GM12878 (cell line): ENCODE measurements around the gene ZNF761. TPM values are rescaled to one million over a fixed set of nuclear protein-coding genes. Genes with fewer than 3 reads are reported as not detected.

Experiments used
- ATAC-seq: fragments of 200-7000 bp; cut with Tn5 transposase; 3 replicates; pipeline ENCODE4 v1.9.1; 2020; ENCODE audit warnings: mild to moderate bottlenecking, moderate library complexity
- BruUV-seq: library from RNA; stranded (reverse); fragments of 400-500 nt; replicated peaks from 2 replicates; lab custom pipeline; 2021; lab: Mats Ljungman, UMichigan
- CTCF ChIA-PET: fragments of 300-600 bp; sonication (Branson Sonifier 250); formaldehyde crosslinking; extraction: SDS; loops from one replicate; lab custom pipeline; 2021; ENCODE audit warnings: inconsistent platforms; lab: Yijun Ruan, JAX
- POLR2A ChIA-PET: fragments of 350-600 bp; formaldehyde crosslinking; extraction: SDS; loops from one replicate; lab custom pipeline; 2021; ENCODE audit warnings: inconsistent platforms; lab: Charles Lee
- RAD21 ChIA-PET: fragments of 300-600 bp; sonication (Branson Sonifier 250); formaldehyde crosslinking; loops from one replicate; lab custom pipeline; 2023; ENCODE audit warnings: antibody characterized with exemption; ENCODE audit not compliant: unreplicated experiment; lab: Charles Lee
- SMC1A ChIA-PET: fragments of 300-600 bp; sonication (Branson Sonifier 250); formaldehyde crosslinking; loops from one replicate; lab custom pipeline; 2023; ENCODE audit not compliant: unreplicated experiment, uncharacterized antibody; lab: Charles Lee
- DNase-seq: peaks from one replicate; pipeline ENCODE4 v3.0.0-alpha.2; 2011; ENCODE audit warnings: low read depth, low spot score
- FAIRE-seq: peaks from 3 replicates; lab custom pipeline; 2011; peaks lifted over from hg19 to GRCh38; lab: Jason Lieb, UNC
- H2AFZ ChIP-seq: 2 replicates; pipeline ENCODE4 v1.6.0; 2011; ENCODE audit warnings: low read depth, low read length, control low read depth; ENCODE audit not compliant: control insufficient read depth
- H3K27ac ChIP-seq: 2 replicates; pipeline ENCODE4 v1.5.1; 2011; ENCODE audit warnings: control low read depth; ENCODE audit not compliant: control insufficient read depth, insufficient read depth
- H3K27me3 ChIP-seq, 2 experiments: replicated peaks in 1 of 2; 2 replicates each; pipeline versions ENCODE4 v1.6.0 to v1.6.1; 2011; ENCODE audit warnings: low read length in 1 of 2; ENCODE audit not compliant: control insufficient read depth in 2 of 2, insufficient read depth in 2 of 2
- H3K36me3 ChIP-seq, 2 experiments: 2 replicates each; pipeline ENCODE4 v1.5.1; 2011; ENCODE audit warnings: low read length in 1 of 2; ENCODE audit not compliant: control insufficient read depth in 2 of 2, insufficient read depth in 2 of 2
- H3K4me1 ChIP-seq: 2 replicates; pipeline ENCODE4 v1.6.1; 2011; ENCODE audit warnings: mild to moderate bottlenecking, low read length, moderate library complexity, mixed read lengths; ENCODE audit not compliant: control insufficient read depth, insufficient read depth
- H3K4me2 ChIP-seq: 2 replicates; pipeline ENCODE4 v1.6.0; 2011; ENCODE audit warnings: control low read depth; ENCODE audit not compliant: control insufficient read depth, insufficient read depth
- H3K4me3 ChIP-seq: fragments of 200-600 bp; sonication (generic); 2 replicates; pipeline ENCODE4 v1.5.1; 2016
- H3K79me2 ChIP-seq: 2 replicates; pipeline ENCODE4 v1.6.0; 2011; ENCODE audit warnings: low read length; ENCODE audit not compliant: control insufficient read depth, insufficient read depth
- H3K9ac ChIP-seq: 2 replicates; pipeline ENCODE4 v1.8.0; 2011; ENCODE audit warnings: low read length, control low read depth, mixed read lengths; ENCODE audit not compliant: control insufficient read depth, insufficient read depth
- H3K9me3 ChIP-seq: replicated peaks from 3 replicates; pipeline ENCODE4 v1.5.1; 2011; ENCODE audit warnings: mild to moderate bottlenecking, low read length; ENCODE audit not compliant: control insufficient read depth, insufficient read depth
- H4K20me1 ChIP-seq: 2 replicates; pipeline ENCODE4 v1.6.0; 2011; ENCODE audit not compliant: control insufficient read depth, insufficient read depth
- ATF7 ChIP-seq: fragments of 450-650 bp; IDR thresholded peaks from 2 replicates; pipeline ENCODE4 v1.6.1; 2016; ENCODE audit warnings: low read depth, mild to moderate bottlenecking
- BHLHE40 ChIP-seq, 2 experiments: fragments of 450-650 bp in 1 of 2; IDR thresholded peaks; 2 replicates each; pipeline ENCODE4 v1.6.1; 2011 to 2017; ENCODE audit warnings: low read depth in 2 of 2, borderline replicate concordance in 1 of 2, improper control_type of control experiment in 1 of 2, low read length in 1 of 2, mild to moderate bottlenecking in 1 of 2
- CEBPZ ChIP-seq: fragments of 150-350 bp; IDR thresholded peaks from 2 replicates; pipeline ENCODE4 v1.6.1; 2016; ENCODE audit warnings: low read depth, low read length
- JUND ChIP-seq: IDR thresholded peaks from 2 replicates; pipeline ENCODE4 v1.6.1; 2012; ENCODE audit warnings: low read depth, mild to moderate bottlenecking, low read length, improper control_type of control experiment, moderate library complexity
- MAX ChIP-seq: IDR thresholded peaks from 2 replicates; pipeline ENCODE4 v1.6.1; 2012; ENCODE audit warnings: low read depth, low read length, improper control_type of control experiment
- NFYA ChIP-seq: IDR thresholded peaks from 2 replicates; pipeline ENCODE4 v1.6.1; 2011; ENCODE audit warnings: low read depth, mild to moderate bottlenecking, low read length, improper control_type of control experiment, borderline replicate concordance
- NFYB ChIP-seq: IDR thresholded peaks from 2 replicates; pipeline ENCODE4 v1.6.1; 2011; ENCODE audit warnings: low read depth, mild to moderate bottlenecking, low read length, improper control_type of control experiment, moderate library complexity; ENCODE audit not compliant: insufficient read depth
- PAX8 ChIP-seq: fragments of 450-650 bp; IDR thresholded peaks from 2 replicates; pipeline ENCODE4 v1.6.1; 2017; ENCODE audit warnings: mild to moderate bottlenecking, moderate library complexity
- SIN3A ChIP-seq: IDR thresholded peaks from 2 replicates; pipeline ENCODE4 v1.6.1; 2012; ENCODE audit warnings: low read depth, low read length, improper control_type of control experiment
- USF1 ChIP-seq: IDR thresholded peaks from 2 replicates; pipeline ENCODE4 v1.6.1; 2011; ENCODE audit warnings: borderline replicate concordance, low read depth, mild to moderate bottlenecking, moderate library complexity, mixed read lengths, low read length; ENCODE audit not compliant: insufficient read depth; ENCODE audit errors: extremely low read length
- ZBTB33 ChIP-seq: fragments of 450-650 bp; IDR thresholded peaks from 2 replicates; pipeline ENCODE4 v1.6.1; 2017; ENCODE audit warnings: mild to moderate bottlenecking
- ZNF217 ChIP-seq: fragments of 450-650 bp; IDR thresholded peaks from 2 replicates; pipeline ENCODE4 v1.6.1; 2017; ENCODE audit warnings: antibody characterized with exemption, mild to moderate bottlenecking
- ZNF592 ChIP-seq: fragments of 450-650 bp; IDR thresholded peaks from 2 replicates; pipeline ENCODE4 v1.6.1; 2017; ENCODE audit warnings: mild to moderate bottlenecking, moderate library complexity
- WGBS: methylation state at CpG from one replicate; pipeline ENCODE4 v1.1.6; 2016; ENCODE audit warnings: low lambda C conversion rate; ENCODE audit not compliant: insufficient replicate concordance, insufficient coverage; ENCODE audit errors: missing lambda C conversion rate; 5-methylcytosine and 5-hydroxymethylcytosine counted together
- in situ Hi-C: fragments of 300-500 bp; cut with MboI; formaldehyde crosslinking; loops from 9 replicates; pipeline ENCODE4 v1.14.3; 2018; ENCODE audit warnings: mixed read lengths
- intact Hi-C: fragments of 100-400 bp; cut with micrococcal nuclease; formaldehyde crosslinking; loops from one replicate; pipeline ENCODE4 v1.14.2; 2022; ENCODE audit not compliant: unreplicated experiment
- polyA plus RNA-seq, 11 experiments: library from polyadenylated mRNA; depleted of rRNA in 4 of 11; unstranded in 6 of 11; stranded (reverse) in 5 of 11; fragments of >200 nt; fragmentation: Nextera tagmentation in 4 of 11; fragmentation: Illumina TruSeq in 1 of 11; extraction: Ambion mirVana in 4 of 11; extraction: Trizol in 1 of 11; gene quantifications; 1 replicate in 1 of 11; 2 replicates in 10 of 11; pipeline versions ENCODE4 v1.2.1 to v1.2.3, GENCODE V29; 2011 to 2016; ENCODE audit warnings: inconsistent platforms in 2 of 11, missing spikeins in 2 of 11, low read depth in 1 of 11
- total RNA-seq, 4 experiments: library from RNA; depleted of rRNA in 3 of 4; stranded (reverse); fragments of >200 nt in 3 of 4; fragmentation: Illumina TruSeq in 1 of 4; extraction: Trizol in 1 of 4; gene quantifications; 2 replicates each; pipeline versions ENCODE4 v1.2.1 to v1.2.3, GENCODE V29; 2013 to 2021

The ZNF761 gene
- total and polyA plus RNA-seq, 10 of the 15 experiments (the other 5 are each of a cell fraction or from before 2014, with no cell fraction given): 7.9 to 22.7 (median 10.6) TPM

- H3K9ac ChIP-seq: no peak overlapping the region
- RAD21 ChIA-PET: no interaction called here
- SMC1A ChIA-PET: no interaction called here
- intact Hi-C loops (loop anchor here (10.0 kb wide), 1 partner anchor 602 kb away; no protein-coding TSS in a partner anchor), in situ Hi-C loops (loop anchor here (10.0 kb wide), 1 partner anchor 602 kb away; no protein-coding TSS in a partner anchor)
- H3K79me2 ChIP-seq: no peaks in the 10 kb centered on the region
- H3K36me3 ChIP-seq: no peaks in the 10 kb centered on the region
- no TSS peak for BruUV-seq
- POLR2A ChIA-PET: no interaction called here
- H3K27me3 ChIP-seq: no peaks in the 10 kb centered on the region
- DNase-seq: no peak
- no peak for FAIRE-seq
- H2AFZ ChIP-seq: no peak overlapping the region
- no peaks in the 10 kb centered on the region for H3K4me1 ChIP-seq
- 79% methylated on average over 5 of the region's 5 CpGs for WGBS
- no peak overlapping the region for H3K27ac ChIP-seq
- no peak overlapping the region for H3K4me3 ChIP-seq
- H3K4me2 ChIP-seq: no peak overlapping the region
- CTCF ChIA-PET: interaction anchor here (0.8 kb wide), 1 partner anchor 83 kb away, joined by 3 read pairs; no protein-coding TSS in a partner anchor
- no peaks in the 10 kb centered on the region for H4K20me1 ChIP-seq
- no peak for ATAC-seq
- no peaks in the 10 kb centered on the region for H3K9me3 ChIP-seq
- TF ChIP-seq PAX8 (no peak), ZNF592 (no peak), ZNF217 (no peak), ATF7 (no peak), NFYA (no peak), MAX (no peak), ZBTB33 (no peak), CEBPZ (no peak), NFYB (no peak), USF1 (no peak), JUND (no peak), SIN3A (no peak), BHLHE40 (IDR thresholded peaks at IDR 0.05; ENCODE audit: borderline replicate concordance in 1 of 2, low read depth in 2 of 2, low read length in 1 of 2) (no peak)
Measured at GRCh38 chr19:53422551-53422950, 9.2 kb upstream of the ZNF761 start.
